ENCODE results near the gene ENO4.

Gene ENO4

GRCh38 chr10:116873134-116873533 is 23.8 kb downstream of the ENO4 start:
- no peak for DNase-seq

DNA sequence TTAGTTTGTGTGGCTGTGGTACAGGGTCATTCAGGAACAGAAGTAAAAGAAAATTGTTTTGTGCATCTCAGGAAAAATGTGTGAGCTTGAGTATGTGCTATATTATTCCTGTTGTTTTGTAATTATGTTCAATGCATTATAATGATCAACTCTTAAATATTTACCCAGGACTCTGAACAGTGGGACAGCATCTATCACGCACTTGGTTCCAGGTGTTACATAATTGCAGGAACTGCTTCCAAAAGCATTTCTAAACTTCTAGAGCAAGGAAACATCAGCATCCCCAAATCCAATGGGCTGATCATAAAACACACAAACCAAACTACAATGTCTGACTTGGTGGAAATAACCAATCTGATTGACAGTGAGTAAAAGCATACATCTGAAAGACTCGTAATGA is 26.6 kb downstream of the ENO4 start:
- DNase-seq, result no peak

DNA sequence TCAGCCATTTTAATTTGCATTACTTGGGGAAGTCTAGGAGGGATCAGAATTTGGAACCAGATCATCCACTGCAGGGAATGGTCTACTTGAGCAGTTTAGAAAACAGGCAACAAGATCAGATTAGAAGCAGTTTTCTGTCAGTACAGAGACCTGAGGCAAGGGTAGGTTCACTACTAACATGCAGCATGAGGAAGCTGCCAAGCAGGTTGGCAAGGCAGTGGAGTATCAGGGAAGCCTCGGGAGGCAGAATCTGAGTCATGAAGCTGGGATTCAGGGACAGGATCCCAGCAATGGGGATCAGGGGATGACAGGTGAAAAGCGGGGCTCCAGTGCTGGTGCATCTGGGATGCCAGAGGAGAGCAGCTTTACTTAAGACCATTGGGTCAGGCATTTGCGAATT is 28.1 kb downstream of the ENO4 start:
- DNase-seq, result no peak

GRCh38 chr10:116878123-116878522 is 28.8 kb downstream of the ENO4 start:
- DNase-seq, result no peak

DNA sequence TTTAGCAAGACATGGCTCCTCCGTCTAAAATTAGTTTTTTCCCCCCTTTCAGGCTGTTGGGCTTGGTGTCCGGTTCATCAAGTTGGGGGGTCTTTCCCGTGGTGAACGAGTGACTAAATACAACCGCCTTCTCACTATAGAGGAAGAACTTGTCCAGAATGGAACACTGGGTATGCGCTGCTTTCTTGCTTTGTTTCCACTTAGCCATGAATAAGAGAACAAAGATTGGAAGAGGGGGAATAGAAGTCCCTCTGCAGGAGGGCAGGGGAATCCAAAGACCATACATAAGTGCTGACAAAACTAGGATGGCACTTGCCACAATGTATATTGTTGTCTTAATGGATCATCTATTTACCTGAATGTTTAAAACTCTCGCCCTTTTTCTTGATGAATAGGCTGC is 30.5 kb downstream of the ENO4 start:
- no peak for DNase-seq

- peak; percentile 8 for DNase-seq
Observed at GRCh38 chr10:116880716-116881482, 31.6 kb downstream of the ENO4 start.

- no peak for DNase-seq
Observed at GRCh38 chr10:116882639-116883038, 33.3 kb downstream of the ENO4 start.

GRCh38 chr10:116886772-116887171 is 37.5 kb downstream of the ENO4 start:
- no peak for DNase-seq

DNA sequence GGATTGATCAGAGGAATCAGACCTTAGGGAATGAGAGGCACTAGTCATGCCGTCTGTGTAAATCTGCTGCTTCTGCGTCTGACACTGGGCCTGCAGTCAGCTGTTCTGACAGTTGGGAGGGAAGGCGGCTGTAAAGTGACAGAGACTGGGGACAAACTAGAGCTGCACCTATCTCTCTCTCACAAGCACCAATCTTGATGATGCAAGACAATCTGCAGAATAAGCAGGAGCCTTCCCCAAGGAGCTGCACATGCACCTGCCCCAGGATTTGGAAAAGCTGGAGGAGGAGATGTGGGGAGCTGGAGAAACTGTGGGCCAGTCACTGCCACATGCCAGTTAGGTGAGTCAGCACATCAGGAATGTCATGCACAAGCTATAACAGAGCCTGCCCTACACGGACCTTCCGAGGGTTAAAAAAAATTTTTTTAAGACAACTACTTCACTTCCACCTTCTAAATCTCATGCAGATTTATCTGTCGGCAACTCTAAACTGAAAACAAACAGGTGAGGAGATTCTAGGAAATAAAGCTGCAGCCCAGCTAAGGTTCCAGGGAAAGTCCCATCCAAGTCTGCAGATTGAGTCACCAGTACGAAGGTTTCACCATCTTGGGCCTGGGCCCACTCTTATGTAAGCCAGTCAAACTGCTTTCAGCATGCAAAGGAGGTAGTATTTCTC is 39.2 kb downstream of the ENO4 start:
- DNase-seq, result peak; percentile 82

DNA sequence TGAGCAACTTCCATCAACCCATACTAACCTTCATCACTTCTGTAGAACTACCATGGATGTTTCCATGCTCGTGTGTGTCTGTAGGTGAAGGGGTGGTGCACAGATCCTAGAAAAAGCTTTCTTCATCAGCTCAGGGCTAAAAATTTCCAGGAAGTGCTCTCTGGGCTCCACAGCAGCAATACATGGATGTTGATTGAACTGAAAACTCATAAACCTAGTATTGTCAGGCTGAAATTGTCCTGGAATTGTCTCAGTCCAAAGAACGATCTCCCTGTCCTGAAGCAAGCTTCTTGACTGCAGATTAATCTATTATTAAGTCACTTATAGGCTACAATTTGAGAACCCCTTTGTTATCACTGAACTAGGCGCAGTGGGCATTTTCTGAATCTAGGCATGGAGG is 39.8 kb downstream of the ENO4 start:
- no peak for DNase-seq

DNA sequence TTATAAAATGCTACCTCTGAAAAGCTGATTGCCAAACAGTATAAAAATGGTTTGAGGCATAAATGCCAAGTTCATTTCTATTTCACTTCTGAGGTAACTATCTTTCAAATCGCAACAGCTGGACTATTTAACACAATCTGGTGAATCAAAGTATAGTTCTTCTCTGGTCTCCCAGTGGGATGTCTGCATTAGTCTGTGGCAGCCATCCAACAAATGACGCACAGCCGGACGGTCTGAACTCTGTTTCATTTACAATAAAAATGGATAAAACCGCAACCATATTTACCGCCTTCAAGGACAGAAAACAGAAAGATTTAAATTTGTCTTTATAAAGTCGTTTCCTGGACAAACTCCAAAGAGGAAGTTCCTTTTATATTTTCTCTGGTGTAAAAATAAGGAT is 41.9 kb downstream of the ENO4 start:
- peak; percentile 97 for DNase-seq

DNA sequence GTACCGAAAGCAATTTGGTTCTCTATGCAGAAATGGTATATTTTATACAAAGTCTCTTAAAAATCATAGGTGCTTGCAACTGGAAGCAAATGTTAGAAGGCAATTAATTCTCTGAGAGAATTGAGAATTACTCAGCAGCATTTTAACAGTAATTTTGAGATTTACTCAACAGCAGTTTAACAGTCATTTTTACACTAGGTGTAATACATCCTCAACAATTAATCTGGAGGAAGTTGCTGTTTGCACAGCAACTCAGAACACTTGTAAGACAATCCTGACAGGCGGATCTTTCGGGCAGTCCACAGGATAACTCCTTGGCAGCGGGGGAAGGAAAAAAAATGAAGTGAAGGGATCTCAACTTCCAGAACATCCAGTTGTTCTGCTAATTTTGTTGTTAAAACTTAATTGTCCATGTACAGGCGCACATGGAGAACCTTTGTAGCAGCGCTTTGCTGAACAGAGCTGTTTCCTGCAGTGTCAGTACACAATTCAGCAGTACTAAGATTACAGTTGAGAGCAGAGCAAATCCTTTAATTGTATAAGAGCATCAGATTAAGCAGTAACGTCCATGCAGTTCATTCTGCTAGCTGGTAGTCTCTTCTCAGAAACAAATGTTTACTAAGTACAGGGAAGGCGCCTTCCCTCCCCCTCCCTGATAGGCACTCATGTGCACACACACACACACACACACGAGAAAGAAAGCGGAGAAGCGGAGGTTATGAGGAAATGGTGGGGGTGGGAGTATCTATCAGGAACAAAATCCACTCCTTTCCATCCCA is 43.8 kb downstream of the ENO4 start:
- no peak for DNase-seq

GRCh38 chr10:116893686-116894037 is 44.4 kb downstream of the ENO4 start:
- DNase-seq, result no peak

DNA sequence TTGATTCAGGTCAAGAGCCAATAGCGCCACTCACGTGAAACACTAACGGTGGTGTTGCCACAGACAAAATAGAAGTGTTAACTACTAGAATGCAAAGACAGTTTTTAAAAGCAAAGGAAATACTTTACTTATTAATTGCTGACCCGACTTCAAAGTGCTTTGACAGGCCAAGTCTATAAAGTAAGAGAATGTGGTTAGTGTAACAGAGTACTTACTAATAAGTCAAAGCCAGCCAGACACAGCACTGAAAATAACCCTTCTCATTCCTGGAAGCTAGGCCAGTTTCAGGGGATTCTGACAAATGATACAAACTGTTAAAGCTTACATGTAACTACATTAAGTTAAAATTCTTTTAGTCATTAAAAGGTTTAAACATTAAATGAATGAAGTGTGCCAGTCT is 50.3 kb downstream of the ENO4 start:
- DNase-seq, result no peak

DNA sequence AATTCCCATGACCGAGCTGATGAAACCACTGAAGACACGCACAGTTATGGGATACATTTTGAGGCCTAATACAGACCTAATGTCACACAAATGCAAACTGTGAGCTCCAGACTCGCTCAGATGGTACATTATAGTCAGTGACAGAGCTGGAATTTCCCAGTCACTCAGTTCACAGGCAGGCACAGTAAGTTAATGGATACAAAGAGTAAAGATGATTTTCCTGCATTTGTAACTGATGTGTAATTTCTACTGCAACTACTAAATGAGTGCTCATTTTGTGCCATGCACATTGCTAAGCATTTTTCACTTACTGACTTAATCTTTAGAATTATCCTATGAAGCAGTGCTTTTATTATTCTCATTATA is 56.5 kb downstream of the ENO4 start:
- no peak for DNase-seq

GRCh38 chr10:116907245-116907987 is 58.1 kb downstream of the ENO4 start:
- no peak for DNase-seq

DNA sequence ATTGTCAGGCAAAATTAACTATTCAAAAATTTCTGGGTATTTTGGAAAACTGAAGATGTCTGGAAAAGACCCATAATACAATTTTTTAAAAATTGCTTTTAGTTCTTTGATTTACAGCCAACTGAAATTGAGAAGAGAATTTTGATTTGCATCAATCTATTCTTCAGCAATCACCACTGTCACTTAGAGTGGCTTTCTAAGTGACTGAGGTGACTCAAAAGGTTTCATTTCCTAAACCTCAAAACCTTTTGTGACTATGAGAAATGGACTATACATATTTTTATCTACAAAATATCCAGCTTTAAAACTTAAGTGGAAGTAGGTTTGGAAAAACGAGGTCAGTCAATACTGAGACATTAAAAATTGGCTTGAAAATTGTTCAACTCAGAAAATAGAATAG is 60.0 kb downstream of the ENO4 start:
- DNase-seq, result no peak

DNA sequence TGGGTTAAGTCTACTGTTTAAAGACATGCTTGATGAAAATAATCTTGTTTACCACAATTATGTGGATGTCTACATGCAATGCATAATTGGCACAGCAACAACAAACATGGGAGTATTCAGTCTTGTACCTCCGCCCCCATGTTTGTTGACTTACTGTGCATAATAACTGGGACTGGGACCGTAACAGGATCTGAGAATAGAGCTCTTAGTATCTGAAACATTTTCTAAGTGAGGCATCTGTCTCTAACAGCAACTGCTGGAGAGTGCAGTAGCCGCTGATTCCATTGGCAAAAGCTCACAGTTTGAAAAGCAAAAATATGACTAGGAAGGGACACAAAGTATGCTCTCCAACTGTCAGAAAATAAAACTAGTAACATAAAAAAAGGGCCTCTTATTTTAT is 61.6 kb downstream of the ENO4 start:
- DNase-seq, result no peak

- no peak for DNase-seq
Observed at GRCh38 chr10:116912162-116912561, 62.9 kb downstream of the ENO4 start.

- no peak for DNase-seq
Observed at GRCh38 chr10:116913695-116914094, 64.4 kb downstream of the ENO4 start.

DNA sequence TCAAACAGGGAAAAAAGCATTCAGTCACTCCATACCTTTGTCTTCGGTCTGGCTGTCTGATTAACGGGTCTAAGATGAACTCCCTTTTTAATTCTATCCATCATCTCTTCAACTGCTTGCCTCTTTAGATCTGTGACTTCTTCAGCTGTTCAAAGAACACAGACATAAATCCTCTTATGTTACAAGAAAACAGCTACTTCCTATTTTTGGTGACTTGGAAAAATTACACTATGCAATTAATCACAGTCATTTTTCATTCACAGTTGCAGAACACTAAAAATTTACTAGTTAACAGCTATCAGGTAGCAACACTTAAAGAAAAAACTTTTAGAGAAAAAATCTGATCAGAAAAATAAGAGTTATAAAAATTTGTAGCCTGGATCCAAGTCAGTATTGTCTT is 66.0 kb downstream of the ENO4 start:
- DNase-seq, result no peak

- DNase-seq, result no peak
Observed at GRCh38 chr10:116917481-116917880, 68.2 kb downstream of the ENO4 start.

GRCh38 chr10:116918583-116918982 is 69.3 kb downstream of the ENO4 start:
- DNase-seq, result no peak

All from fibroblast of upper back skin (primary cell).